GM19351 (cell line): Measurements from ENCODE around the gene BCL10.

Experiments used
- ATAC-seq: cut with Tn5 transposase; IDR thresholded peaks from one replicate; pipeline ENCODE4 v1.9.1; 2021; ENCODE audit warnings: mild to moderate bottlenecking, moderate library complexity; ENCODE audit not compliant: unreplicated experiment

BCL10 gene

GRCh38 chr1:85276215-85276977 is at the start of gene BCL10:
Gene BCL10, minus strand, starts transcription at chr1:85276632. Its CDS starts 280 bp downstream, at chr1:85276352.
- ATAC-seq = peak; percentile 92

GRCh38 chr1:85325920-85326319 is 49.5 kb upstream of the BCL10 start:
- ATAC-seq = no peak

GRCh38 chr1:85323770-85324169 is 47.3 kb upstream of the BCL10 start:
- ATAC-seq = no peak

GRCh38 chr1:85322655-85323054 is 46.2 kb upstream of the BCL10 start:
- ATAC-seq = no peak

- peak; percentile 76 for ATAC-seq
Observed at GRCh38 chr1:85321237-85321964, 45.0 kb upstream of the BCL10 start.

- no peak for ATAC-seq
Observed at GRCh38 chr1:85320371-85321131, 44.1 kb upstream of the BCL10 start.

- ATAC-seq = no peak
Observed at GRCh38 chr1:85319931-85320330, 43.5 kb upstream of the BCL10 start.

GRCh38 chr1:85319491-85319890 is 43.1 kb upstream of the BCL10 start:
- no peak for ATAC-seq

- ATAC-seq = no peak
Observed at GRCh38 chr1:85318217-85318616, 41.8 kb upstream of the BCL10 start.

- ATAC-seq = no peak
Observed at GRCh38 chr1:85317560-85317959, 41.1 kb upstream of the BCL10 start.

- ATAC-seq = no peak
Observed at GRCh38 chr1:85316321-85316720, 39.9 kb upstream of the BCL10 start.

GRCh38 chr1:85315789-85316188 is 39.4 kb upstream of the BCL10 start:
- ATAC-seq = no peak

GRCh38 chr1:85314726-85315125 is 38.3 kb upstream of the BCL10 start:
- no peak for ATAC-seq

GRCh38 chr1:85313888-85314696 is 37.7 kb upstream of the BCL10 start:
- ATAC-seq = no peak

GRCh38 chr1:85311818-85312217 is 35.4 kb upstream of the BCL10 start:
- ATAC-seq = no peak

GRCh38 chr1:85308833-85309350 is 32.5 kb upstream of the BCL10 start:
- ATAC-seq = no peak

- ATAC-seq = peak; percentile 94
Observed at GRCh38 chr1:85307987-85308832, 31.8 kb upstream of the BCL10 start.

- ATAC-seq = no peak
Observed at GRCh38 chr1:85306236-85306635, 29.8 kb upstream of the BCL10 start.

GRCh38 chr1:85303440-85304162 is 27.2 kb upstream of the BCL10 start:
- no peak for ATAC-seq
